G401 (cell line): ENCODE results near the gene MAPKAP1. TPM values are rescaled to one million over a fixed set of nuclear protein-coding genes. Genes with fewer than 3 reads are reported as not detected.

Experiments
- DNase-seq: peaks from one replicate; pipeline ENCODE4 v3.0.0-alpha.2; 2015; ENCODE audit warnings: low spot score
- in situ Hi-C: cut with HindIII; loops from 2 replicates; pipeline ENCODE4 v1.10.0; 2016; ENCODE audit warnings: low sequenced_read_pairs, mixed read lengths
- total RNA-seq: library from RNA; depleted of rRNA; stranded (reverse); fragments of >200 nt; shearing (Covaris generic); gene quantifications from 2 replicates; pipeline ENCODE4 v1.2.3, GENCODE V29; 2014

The MAPKAP1 gene
- total RNA-seq, 1 experiment from 2014 or later: 113 TPM

- in situ Hi-C loops: no loop called here
- DNase-seq: no peak
Observed at GRCh38 chr9:125681657-125682056, 25.4 kb downstream of the MAPKAP1 start.

- no peak for DNase-seq
- in situ Hi-C loops: no loop called here
Observed at GRCh38 chr9:125681086-125681622, 25.9 kb downstream of the MAPKAP1 start.

GRCh38 chr9:125680445-125680844 lies 26.6 kb downstream of the MAPKAP1 start:
- DNase-seq: no peak
- in situ Hi-C loops: no loop called here

- DNase-seq: no peak
- in situ Hi-C loops: no loop called here
Observed at GRCh38 chr9:125679597-125680189, 27.3 kb downstream of the MAPKAP1 start.

- no peak for DNase-seq
Observed at GRCh38 chr9:125674981-125675973, 31.7 kb downstream of the MAPKAP1 start.

GRCh38 chr9:125672876-125673275 lies 34.1 kb downstream of the MAPKAP1 start:
- DNase-seq: no peak
- in situ Hi-C loops: no loop called here

More at GRCh38 chr9:125674981-125675973, 31.7 kb downstream of the MAPKAP1 start:
- in situ Hi-C loops: no loop called here

- no peak for DNase-seq
- in situ Hi-C loops: no loop called here
Observed at GRCh38 chr9:125663127-125663526, 43.9 kb downstream of the MAPKAP1 start.

GRCh38 chr9:125660557-125660956 lies 46.5 kb downstream of the MAPKAP1 start:
- in situ Hi-C loops: no loop called here
- DNase-seq: no peak

- DNase-seq: no peak
- in situ Hi-C loops: no loop called here
Observed at GRCh38 chr9:125659954-125660353, 47.1 kb downstream of the MAPKAP1 start.

GRCh38 chr9:125659201-125659840 lies 47.7 kb downstream of the MAPKAP1 start:
- no peak for DNase-seq
- in situ Hi-C loops: no loop called here

GRCh38 chr9:125656560-125656959 lies 50.4 kb downstream of the MAPKAP1 start:
- DNase-seq: no peak

GRCh38 chr9:125655691-125656410 lies 51.2 kb downstream of the MAPKAP1 start:
- no peak for DNase-seq
- in situ Hi-C loops: no loop called here

More at GRCh38 chr9:125656560-125656959, 50.4 kb downstream of the MAPKAP1 start:
- in situ Hi-C loops: no loop called here

GRCh38 chr9:125655066-125655633 lies 51.9 kb downstream of the MAPKAP1 start:
- DNase-seq: no peak
- in situ Hi-C loops: no loop called here

- DNase-seq: no peak
- in situ Hi-C loops: no loop called here
Observed at GRCh38 chr9:125654121-125654520, 52.9 kb downstream of the MAPKAP1 start.

- in situ Hi-C loops: no loop called here
- DNase-seq: no peak
Observed at GRCh38 chr9:125653325-125653724, 53.7 kb downstream of the MAPKAP1 start.

- no peak for DNase-seq
- in situ Hi-C loops: no loop called here
Observed at GRCh38 chr9:125652759-125653158, 54.2 kb downstream of the MAPKAP1 start.

GRCh38 chr9:125652233-125652594 lies 54.8 kb downstream of the MAPKAP1 start:
- no peak for DNase-seq
- in situ Hi-C loops: no loop called here

GRCh38 chr9:125651576-125652232 lies 55.3 kb downstream of the MAPKAP1 start:
- in situ Hi-C loops: no loop called here

More at GRCh38 chr9:125651576-125652232, 55.3 kb downstream of the MAPKAP1 start:
- DNase-seq: no peak
